ENCODE results near the gene NSMF.
"Not testable (repeated sequence)": the region's sequence is repeated elsewhere in the genome, so short reads cannot be mapped to it uniquely, and the experiment has no call there.

The NSMF gene

DNA sequence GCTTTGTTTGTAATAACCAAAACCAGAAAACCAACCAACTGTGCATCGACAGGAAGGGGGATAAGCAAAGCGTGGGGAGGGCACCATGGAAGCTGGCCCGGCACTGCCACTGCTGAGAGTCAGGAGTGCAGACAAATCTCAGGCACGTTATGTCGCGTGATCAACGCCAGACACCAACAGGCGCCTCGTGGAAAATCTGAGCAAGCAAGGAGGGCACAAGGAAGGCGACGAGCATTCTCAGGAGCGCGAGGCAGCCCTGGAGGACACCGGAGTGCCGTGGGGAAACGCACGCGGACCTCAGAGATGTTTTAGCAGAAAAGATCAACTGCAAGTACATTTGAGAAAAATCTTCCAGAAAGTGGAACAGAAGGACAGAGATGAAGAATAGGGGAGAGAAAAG, 15.1 kb upstream of the NSMF start:
- in situ Hi-C loops (cut with HindIII; ENCODE audit: low sequenced_read_pairs) = no loop called here
- no peak overlapping the region for H3K4me3 ChIP-seq (ENCODE audit: low read depth, low read length)
- DNase-seq (ENCODE audit: low read depth, low spot score) = no peak
- TF ChIP-seq, protein P1, sequence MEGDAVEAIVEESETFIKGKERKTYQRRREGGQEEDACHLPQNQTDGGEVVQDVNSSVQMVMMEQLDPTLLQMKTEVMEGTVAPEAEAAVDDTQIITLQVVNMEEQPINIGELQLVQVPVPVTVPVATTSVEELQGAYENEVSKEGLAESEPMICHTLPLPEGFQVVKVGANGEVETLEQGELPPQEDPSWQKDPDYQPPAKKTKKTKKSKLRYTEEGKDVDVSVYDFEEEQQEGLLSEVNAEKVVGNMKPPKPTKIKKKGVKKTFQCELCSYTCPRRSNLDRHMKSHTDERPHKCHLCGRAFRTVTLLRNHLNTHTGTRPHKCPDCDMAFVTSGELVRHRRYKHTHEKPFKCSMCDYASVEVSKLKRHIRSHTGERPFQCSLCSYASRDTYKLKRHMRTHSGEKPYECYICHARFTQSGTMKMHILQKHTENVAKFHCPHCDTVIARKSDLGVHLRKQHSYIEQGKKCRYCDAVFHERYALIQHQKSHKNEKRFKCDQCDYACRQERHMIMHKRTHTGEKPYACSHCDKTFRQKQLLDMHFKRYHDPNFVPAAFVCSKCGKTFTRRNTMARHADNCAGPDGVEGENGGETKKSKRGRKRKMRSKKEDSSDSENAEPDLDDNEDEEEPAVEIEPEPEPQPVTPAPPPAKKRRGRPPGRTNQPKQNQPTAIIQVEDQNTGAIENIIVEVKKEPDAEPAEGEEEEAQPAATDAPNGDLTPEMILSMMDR (IDR thresholded peaks at IDR 0.05; ENCODE audit: low read depth, low read length) = no peak

- no peak for DNase-seq (ENCODE audit: low read depth, low spot score)
- in situ Hi-C loops (cut with HindIII; ENCODE audit: low sequenced_read_pairs) = no loop called here
- TF ChIP-seq, protein P1 (IDR thresholded peaks at IDR 0.05; ENCODE audit: low read depth, low read length) = no peak
- no peak overlapping the region for H3K4me3 ChIP-seq (ENCODE audit: low read depth, low read length)
These were observed 11.7 kb upstream of the NSMF start for GRCh38 chr9:137470785-137471184.

DNA sequence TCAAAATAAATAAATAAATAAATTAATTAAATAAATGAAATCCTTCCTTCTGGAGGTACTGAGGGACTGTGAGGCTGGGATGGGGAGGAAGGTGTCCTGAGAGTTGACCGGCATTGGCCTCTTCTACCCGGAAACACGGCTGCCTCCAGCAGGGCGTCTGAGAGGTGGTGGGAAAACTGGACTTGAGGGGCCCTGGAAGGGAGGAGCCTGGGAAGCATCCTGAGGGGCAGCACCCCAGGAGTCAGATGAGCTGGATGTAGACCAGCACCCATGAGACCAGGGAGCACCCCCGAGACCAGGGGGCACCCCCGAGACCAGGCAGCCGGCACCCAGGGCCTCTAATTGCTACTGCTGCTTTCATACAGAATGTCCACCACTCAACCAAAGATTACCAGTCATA, 8.8 kb upstream of the NSMF start:
- no peak for DNase-seq (ENCODE audit: low read depth, low spot score)
- TF ChIP-seq, protein P1 (IDR thresholded peaks at IDR 0.05; ENCODE audit: low read depth, low read length) = no peak
- in situ Hi-C loops (cut with HindIII; ENCODE audit: low sequenced_read_pairs) = no loop called here
- H3K4me3 ChIP-seq (ENCODE audit: low read depth, low read length) = no peak overlapping the region

GRCh38 chr9:137467161-137467581, 8.0 kb upstream of the NSMF start:
- in situ Hi-C loops (cut with HindIII; ENCODE audit: low sequenced_read_pairs) = no loop called here
- TF ChIP-seq, protein P1 (IDR thresholded peaks at IDR 0.05; ENCODE audit: low read depth, low read length) = no peak

GRCh38 chr9:137466389-137467085, 7.4 kb upstream of the NSMF start:
- H3K4me3 ChIP-seq (ENCODE audit: low read depth, low read length); in situ Hi-C loops (cut with HindIII; ENCODE audit: low sequenced_read_pairs); DNase-seq (ENCODE audit: low read depth, low spot score): not testable (repeated sequence)

More at GRCh38 chr9:137467161-137467581, 8.0 kb upstream of the NSMF start:
- no peak overlapping the region for H3K4me3 ChIP-seq (ENCODE audit: low read depth, low read length)
- DNase-seq (ENCODE audit: low read depth, low spot score) = no peak

GRCh38 chr9:137465720-137466388, 6.7 kb upstream of the NSMF start:
- no peak overlapping the region for H3K4me3 ChIP-seq (ENCODE audit: low read depth, low read length)
- in situ Hi-C loops (cut with HindIII; ENCODE audit: low sequenced_read_pairs) = no loop called here
- DNase-seq (ENCODE audit: low read depth, low spot score) = no peak
- TF ChIP-seq, protein P1 (IDR thresholded peaks at IDR 0.05; ENCODE audit: low read depth, low read length) = no peak

DNA sequence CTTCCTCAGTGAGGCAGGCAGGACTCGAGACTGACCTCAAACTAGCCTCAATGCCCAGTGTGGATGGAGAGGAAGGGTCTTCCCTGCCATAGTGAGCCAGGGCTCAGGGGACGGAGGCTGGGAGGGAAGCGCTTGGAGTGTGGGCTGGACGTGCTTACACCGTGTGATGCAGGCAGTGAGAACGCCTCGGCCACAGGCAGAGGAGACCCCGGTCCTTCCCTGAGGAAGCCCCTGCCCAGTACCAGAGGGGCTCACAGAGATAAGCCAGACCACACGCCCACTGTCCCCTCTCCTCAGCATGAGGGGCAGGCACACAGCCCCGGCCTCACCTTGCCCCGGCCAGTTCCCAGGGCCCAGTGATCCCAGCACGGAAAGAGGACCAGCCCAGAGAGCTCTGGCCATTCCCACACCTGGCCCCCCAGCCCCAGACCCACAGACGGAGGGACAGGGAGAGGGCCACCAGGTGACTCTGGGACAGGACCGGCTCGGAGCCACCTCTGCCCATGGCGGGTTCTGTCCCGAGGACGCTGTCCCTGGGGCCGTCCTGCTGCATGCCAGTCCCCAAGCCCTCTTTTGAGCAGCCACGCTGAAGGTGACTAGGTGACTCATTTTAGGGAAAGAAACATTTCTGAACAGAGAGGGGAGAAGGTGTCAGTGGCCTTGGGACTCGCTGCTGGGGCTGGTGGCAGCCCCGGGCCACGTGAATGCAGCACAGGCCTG, 6.0 kb upstream of the NSMF start:
- TF ChIP-seq, protein P1 (IDR thresholded peaks at IDR 0.05; ENCODE audit: low read depth, low read length) = no peak
- no peak overlapping the region for H3K4me3 ChIP-seq (ENCODE audit: low read depth, low read length)
- DNase-seq (ENCODE audit: low read depth, low spot score) = no peak
- in situ Hi-C loops (cut with HindIII; ENCODE audit: low sequenced_read_pairs) = no loop called here

Measured in astrocyte of the spinal cord (primary cell).